HG03097 (cell line): ENCODE measurements around the gene ST6GALNAC3.

Experiments used
- ATAC-seq: cut with Tn5 transposase; IDR thresholded peaks from one replicate; pipeline ENCODE4 v1.9.1; 2021; ENCODE audit not compliant: unreplicated experiment, low FRiP score

Gene ST6GALNAC3

DNA sequence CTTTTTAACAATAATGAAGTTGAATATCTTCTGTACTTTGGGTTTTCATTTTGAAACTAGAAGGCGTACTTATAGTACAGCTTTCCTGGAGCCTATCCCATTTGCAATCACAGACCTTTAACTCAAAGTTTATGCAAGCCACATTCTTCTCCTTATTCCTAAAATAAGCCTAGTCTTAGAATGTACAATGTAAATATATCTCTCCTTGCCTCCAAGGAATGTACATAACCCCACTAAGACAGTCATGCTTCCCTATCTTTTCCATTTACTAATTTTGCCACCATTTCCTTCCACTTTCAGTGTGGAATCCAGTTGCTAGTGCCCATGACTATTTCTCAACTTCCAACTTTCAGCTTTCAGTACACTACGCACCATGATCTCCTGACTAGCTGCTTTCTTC is 327.6 kb downstream of the ST6GALNAC3 start:
- no peak for ATAC-seq

DNA sequence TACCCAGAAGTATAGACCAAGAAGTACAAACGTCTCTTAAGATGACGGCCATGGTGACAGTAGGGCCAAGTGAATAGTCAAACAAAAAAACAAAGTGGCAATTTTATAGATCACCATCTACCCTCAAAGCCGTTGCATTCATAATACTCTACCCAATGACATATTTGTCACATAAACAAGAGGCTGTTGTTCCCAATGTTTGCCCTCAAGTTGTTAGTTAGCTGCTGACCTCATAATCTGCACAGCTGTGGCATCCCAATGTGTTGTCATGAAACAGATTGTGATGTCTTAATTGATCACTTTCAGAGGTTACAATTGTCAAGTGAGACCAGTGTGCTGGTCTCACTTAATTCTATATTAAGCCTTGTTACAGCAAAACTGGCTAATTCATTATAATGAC is 333.8 kb downstream of the ST6GALNAC3 start:
- ATAC-seq, result no peak

DNA sequence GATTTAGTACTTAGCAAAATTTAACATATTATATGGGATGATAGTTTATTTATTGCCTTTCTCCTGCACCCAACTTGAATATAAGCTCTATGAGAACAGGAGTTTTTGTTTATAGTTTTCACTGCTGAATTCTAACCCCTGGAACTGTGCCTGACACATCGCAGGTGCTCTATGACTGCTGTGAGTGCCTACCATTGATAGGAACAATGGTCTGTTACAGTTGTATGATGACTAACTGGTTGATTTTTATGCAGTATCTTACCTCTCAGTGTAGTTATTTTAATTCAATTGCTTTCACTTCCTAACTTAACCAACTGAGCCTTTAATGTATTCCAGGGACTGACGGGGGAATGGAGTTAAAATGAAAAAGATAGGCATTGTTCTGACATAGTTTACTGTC is 336.0 kb downstream of the ST6GALNAC3 start:
- ATAC-seq, result no peak

DNA sequence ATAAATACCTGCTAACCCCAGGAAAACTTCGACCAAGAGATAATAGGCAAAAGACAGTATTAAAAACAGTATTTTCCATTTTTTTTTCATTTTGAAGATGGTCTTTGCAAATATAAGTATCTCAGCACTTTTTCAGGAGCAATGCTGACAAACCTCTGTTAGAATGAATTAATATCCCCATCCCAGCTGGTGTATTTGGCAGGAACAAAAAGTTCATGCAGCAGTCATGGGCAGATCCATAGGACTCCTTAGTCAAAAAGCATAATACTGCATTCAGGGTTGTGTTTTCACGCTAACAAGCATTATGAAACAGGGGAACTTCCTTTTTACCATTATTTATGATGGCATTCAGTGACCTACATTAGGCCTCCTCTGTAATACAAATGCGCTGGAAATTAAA is 344.0 kb downstream of the ST6GALNAC3 start:
- no peak for ATAC-seq

DNA sequence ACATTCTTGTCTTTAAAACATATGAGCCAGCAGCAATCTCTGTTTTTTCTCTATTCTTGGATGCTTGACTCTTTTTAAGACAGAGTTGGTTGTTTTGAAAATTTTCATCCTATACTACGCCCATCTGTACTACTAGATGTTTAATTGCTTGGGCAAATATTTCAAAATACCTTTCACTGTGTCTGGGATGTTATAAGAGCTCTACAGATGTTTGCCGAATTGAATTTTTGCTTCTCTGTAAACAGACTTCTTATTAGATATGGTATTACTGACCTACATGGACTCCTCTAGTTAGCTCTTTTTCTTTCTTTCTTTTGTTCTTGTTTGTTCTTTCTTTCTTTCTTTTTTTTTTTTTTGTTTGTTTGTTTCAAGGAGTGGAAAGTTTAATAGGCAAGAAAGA is 345.1 kb downstream of the ST6GALNAC3 start:
- ATAC-seq, result no peak

DNA sequence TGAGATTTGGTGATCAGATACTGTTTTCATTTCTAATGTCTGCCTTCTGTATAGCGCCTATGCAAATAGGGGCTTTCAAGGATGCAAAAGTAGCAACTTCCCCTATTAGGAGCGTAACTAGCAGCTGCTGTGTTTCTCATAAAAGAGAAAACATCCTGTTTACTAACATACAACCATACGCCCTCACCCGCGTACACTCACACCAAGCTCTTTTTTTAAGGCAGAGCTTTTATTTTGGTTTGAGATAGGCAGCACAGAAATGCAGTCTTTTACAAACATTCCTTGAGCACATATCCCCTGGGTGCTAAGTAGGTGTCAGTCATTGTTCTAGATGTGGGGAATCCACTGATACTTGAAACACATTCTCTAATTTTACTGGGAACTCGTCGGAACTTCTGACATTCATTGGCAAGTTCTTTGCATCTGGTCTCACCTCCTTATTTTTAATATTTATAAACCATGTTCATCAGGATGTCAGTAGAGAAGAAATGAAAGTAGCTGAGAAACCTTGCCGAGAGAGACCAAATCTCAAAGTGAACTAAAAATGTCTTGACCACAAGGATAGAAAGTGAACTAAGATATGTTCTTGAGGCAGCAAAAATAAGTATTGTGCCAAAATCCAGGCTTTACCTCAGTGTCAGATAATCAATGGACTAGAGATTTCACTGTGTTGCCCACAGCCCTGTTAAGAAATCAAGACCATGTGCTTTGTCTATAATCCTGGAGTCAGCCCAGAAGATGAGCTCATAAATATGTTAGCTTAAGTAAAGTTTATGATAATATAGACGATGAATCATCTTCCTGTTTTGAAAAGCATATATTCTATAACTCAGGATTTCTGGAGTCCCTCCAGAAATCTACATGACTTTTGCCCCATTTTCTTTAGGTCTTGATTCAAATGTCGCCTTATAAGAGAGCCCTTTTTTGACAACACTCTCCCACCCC is 350.9 kb downstream of the ST6GALNAC3 start:
- ATAC-seq, result peak; percentile 84

DNA sequence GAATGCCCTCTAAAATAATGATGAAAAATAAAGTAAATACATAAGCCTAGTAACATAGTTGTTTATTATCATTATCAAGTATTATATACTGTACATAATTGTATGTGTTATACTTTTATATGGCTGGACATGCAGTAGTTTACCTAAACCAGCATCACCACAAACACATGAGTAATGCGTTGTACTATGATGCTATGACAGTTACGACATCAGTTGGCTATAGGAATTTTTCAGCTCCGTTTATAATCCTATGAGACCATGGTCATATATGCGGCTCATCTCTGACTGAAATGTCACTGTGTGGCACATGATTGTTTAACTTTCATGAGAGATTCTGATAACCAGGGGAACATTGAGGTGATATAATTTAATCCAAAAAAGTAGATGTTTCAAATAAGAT is 352.1 kb downstream of the ST6GALNAC3 start:
- no peak for ATAC-seq

DNA sequence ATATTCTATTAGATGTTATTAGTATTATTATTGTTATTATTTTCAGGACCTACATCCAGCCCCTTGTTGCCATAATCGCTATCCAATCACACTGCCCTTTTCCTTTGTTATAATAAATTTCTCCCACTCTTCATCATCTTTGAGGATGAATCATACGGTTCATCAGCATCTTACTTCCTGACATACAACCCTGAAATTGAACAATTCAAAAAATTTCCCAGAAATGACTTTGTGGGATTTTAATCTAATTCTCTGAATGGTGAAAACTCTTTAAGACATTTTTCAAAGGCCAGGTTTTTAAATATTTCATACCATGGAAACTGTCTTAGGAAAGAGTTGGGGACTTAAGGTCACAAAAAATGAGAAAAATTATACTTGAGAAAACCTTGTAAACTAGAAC is 353.5 kb downstream of the ST6GALNAC3 start:
- ATAC-seq, result no peak

DNA sequence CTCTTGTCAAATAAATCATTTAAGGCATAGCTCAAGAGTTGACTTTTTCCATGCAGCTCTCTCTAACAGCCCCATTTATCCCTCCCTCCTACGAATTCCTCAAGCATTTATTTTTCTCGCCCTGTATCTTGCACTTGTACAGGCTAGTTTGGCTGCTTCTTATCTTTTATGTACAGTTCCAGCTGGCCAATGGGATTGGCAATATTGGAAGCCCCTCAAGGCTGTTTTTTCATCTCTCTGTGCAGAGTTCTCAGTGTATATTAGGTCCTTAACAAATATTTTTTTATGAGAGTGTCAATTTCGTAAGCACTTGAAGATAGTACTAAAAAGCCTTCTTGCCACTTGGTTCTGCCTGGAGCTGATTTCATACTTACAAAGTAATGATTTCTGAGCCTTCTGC is 356.0 kb downstream of the ST6GALNAC3 start:
- ATAC-seq, result no peak

DNA sequence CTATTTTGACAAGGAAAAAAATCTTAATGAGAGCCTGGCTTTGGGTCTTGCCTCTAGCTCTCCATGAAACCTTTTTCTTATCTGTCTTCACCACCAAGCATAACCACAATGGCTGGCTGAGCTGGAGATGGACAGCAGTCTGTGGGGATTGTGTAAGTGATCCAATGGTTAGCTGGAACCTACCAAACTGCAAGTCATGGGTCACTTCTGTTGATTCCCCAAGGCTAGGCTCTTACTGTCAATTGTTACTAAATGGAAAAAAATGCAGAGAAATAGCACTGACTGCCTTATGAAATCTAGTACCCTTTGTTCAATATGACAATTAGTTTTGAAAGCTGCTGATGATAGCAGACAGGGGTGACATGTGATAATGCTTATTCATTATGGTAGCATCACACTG is 359.0 kb downstream of the ST6GALNAC3 start:
- no peak for ATAC-seq

DNA sequence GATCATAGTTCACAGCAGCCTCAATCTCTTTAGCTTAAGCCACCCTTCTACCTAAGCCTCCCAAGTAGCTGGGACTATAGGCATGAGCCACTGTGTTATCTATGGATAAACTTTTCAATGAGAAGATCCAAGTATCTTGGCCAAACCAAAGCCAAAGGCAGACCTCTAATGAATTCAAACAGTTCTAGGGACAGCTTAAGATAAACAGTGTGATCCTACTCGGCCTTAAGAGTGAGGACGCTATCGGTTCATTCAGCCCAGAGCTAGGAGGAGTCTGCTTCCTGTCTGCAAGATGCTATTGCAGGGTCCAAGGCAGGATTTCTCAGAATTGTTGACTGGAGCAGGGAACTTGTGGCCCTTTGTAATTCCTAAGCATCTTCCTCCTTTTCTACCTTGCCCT is 368.7 kb downstream of the ST6GALNAC3 start:
- ATAC-seq, result no peak

DNA sequence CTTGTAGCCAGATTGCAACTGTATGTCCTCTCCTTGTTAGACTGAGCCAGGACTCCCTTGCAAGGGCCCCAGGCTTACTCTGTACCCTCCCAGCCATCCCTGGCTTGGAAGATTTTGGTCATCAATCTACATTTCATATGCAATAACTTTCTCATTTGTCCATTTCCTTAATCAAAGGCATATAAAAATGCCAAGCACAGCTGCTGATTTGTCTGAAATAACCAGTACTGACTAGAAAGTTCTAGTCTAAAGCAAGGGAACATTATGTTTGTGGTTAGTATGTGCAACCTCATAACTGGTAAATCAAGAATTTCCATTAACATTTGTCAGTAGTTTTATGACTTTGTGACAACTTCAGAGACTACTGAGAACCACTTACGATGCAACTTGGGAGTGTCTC is 370.2 kb downstream of the ST6GALNAC3 start:
- ATAC-seq, result no peak

DNA sequence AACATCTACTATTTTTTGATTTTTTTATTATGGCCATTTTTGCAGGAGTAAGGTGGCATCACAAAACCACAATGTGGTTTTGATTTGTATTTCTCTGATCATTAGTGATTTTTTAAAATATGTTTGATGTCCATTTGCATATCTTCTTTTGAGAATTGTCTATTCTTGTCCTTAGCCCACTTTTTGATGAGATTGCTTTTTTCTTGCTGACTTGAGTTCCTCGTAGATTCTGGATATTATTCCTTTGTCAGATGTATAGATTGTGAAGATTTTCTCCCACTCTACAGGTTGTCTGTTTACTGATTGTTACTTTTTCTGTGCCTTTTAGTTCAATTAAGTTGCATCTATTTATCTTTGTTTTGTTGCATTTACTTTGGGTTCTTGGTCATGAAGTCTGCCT is 375.7 kb downstream of the ST6GALNAC3 start:
- ATAC-seq, result no peak

DNA sequence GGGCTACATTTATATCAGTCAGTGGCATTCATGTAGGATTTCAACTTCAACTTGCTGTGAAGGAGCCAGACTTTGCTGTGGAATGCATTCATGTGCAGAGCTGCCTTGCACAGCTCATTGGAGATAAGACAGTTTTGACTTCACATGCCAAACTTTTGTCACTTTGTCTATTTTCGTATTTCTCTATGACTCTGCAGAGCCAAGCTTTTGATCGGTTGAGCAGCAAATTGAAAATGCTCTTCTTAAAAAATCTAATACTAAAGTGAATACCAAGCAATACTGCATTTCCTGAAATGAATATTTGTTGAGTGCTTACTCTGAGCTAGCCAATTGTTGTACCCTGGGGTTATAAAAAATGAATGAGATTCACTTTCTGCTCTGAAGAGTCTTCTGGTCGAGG is 388.7 kb downstream of the ST6GALNAC3 start:
- ATAC-seq, result no peak

DNA sequence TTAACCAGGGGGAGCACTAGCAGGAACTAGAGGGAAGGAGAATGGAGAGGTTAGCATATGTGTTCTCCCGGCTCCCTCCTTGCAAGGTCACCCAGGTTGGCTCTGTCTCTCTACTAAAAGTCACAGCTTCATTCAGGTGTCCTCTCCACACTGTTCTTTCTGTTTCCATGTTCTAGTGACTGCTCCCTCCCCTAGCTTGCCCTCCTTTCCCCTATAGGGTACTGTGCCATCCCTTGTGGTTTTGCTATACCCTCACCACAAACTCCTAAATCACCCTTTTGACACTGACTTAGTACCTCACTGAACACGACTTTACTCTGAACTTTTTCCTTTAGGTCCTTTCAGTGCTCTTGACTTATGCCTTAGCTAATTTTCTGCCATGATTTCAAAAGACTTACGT is 389.3 kb downstream of the ST6GALNAC3 start:
- no peak for ATAC-seq

DNA sequence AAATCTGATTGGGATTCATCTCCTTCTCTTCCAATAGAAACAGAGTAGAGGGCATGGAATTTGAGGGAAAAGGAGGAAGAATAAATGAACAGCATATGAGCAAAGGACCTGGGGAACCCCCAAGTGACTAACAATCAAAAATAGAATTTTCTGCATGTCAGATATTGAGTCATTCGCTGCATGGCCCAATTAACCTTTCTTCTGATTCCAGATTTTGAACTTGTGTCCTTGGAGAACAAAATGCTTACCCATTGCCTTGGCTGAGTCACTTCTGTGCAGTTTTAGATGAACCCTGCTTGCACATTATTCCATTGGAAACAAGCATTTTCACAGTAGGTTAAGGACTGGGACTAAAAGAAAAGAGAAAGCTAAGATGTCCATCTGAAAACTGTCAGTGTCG is 390.5 kb downstream of the ST6GALNAC3 start:
- no peak for ATAC-seq

DNA sequence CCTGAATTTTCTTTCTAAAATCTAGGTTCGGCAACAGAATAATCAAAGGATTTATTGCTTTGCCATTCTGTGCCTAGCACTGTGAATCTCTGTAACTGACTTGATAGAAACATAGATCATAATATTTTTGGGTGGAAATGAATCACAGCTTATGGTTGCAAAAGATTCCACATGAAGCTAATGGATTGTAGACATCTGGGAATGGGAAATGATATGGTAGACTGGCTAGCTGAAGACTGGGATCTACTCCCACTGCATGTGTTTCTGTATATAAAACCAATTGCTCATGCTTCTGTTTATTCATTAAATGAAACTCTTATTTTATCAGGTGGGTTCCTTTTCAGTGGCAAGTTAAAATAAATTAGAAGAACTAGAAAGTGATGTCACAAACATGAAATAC is 395.6 kb downstream of the ST6GALNAC3 start:
- no peak for ATAC-seq

DNA sequence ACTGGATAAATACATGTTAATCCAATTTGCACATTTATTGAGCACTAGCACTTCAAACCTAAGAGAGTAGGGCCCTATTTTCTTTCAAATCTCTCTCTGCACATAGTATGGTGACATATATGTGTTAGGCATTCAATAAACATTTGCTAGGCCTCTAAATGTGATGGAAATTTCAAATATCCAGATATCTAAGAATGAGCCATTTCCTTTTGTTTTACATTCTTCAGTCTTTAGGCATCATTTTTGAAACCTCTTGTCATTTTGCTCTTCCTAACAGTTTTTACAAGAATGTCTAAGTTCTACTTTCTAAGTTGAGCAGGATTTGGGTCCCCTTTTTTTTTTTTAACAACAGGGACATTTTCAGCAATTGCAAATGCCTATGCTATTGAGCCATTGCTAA is 397.0 kb downstream of the ST6GALNAC3 start:
- ATAC-seq, result no peak

DNA sequence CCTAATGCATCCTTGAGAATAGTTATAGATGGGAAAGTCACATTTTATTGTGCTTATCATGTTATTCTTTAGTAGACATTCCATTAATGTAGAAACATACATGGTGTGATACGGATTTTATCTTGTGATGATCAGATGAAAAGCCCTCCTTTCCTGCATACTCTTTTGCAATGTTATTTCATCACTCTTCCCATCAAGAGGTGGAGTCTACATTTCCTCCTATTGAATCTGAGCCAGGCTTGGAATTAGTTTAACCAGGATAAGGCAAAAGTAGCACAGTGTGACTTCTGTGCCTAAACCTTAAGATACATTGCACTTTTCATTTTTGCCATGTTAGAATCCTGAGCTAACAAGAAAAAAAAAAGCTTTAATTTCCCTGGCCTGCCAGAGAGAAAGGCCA is 399.0 kb downstream of the ST6GALNAC3 start:
- no peak for ATAC-seq

DNA sequence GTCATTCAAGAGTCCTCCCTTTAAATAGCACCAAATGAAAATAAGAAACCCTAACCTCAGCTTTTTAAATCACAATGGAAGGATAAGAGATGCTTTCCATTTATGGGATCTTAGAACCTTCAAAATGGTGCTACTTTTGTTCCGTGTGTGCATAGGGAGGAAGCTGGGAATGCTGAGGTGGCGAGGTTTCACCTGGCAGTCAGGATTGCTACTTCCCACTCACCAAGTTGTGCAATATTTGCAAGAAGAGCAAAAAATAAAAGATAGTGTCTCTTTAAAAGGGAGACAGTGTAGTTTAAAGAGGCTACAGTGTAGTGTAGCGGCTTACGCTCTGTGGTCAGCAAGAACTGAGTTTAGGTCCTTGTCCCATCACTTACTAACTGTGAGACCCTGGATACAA is 400.4 kb downstream of the ST6GALNAC3 start:
- no peak for ATAC-seq

DNA sequence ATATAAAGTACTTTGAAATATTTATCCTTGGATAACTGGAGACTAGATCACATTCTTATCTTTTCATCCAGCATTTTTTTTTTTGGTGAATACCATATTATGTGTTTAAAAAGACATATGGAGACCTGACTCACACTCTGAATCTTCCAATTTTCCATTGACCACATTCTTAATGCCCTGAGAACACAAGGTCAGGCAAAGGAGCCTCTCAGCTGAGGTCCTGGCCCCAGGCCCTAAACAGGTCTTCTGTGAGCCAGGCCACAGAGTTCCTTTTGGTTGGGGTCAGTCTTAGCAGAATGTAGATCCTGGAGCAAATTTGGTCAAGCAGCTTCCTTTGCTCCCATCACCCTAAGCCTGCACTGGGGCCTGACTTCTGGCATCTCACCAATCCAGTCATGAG is 402.6 kb downstream of the ST6GALNAC3 start:
- ATAC-seq, result no peak

DNA sequence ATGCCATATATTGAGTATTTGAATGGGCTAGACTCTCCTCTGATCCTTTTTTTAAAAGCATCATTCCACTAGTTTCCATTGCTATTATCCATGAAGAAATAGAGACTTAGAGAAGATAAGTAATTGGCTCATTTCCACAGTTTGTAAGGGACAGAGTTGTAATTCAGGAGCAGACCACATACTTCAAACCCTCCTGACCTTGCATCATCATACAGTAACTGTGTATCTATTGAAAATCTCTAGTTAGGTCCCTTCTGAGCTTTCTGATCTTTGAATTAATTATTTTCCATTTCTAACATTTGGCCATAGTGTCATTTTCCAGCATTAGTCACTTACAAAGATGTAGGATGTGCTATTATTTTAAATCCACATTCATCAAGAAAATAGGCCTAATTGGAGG is 406.3 kb downstream of the ST6GALNAC3 start:
- no peak for ATAC-seq

DNA sequence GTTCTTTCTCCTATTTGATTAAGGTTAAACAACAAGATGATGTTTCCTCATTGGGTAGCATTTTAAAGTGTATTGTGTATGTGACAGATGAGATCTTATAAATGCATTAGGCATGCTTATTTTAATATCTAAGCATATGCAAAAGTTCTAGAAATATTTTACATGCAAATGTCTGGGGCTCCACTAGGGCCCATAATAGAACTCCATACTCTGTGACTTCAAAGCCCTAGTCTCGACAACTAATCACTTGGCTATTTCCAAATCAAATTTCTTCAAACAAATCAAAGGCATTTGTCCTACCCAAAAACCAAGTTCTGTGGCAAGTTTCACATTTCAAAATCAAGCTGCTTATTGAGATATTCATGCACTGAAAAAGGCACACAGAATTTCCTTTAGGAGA is 407.1 kb downstream of the ST6GALNAC3 start:
- no peak for ATAC-seq
